Heart left ventricle (tissue), 16 donors: ENCODE measurements around the gene SSX7. TPM values are rescaled to one million over a fixed set of nuclear protein-coding genes. Genes with fewer than 3 reads are reported as not detected.
"Not testable (repeated sequence)": the region's sequence is repeated elsewhere in the genome, so short reads cannot be mapped to it uniquely, and the experiment has no call there.

ENCODE experiments used
- ATAC-seq, 4 donors: fragments of 200-7000 bp; cut with Tn5 transposase; one replicate each; pipeline ENCODE4 v1.9.1; 2020 to 2022; ENCODE audit warnings: moderate library complexity in 4 of 4, mild to moderate bottlenecking in 3 of 4, moderate number of reproducible peaks in 1 of 4
- DNase-seq, 5 donors: peaks; one replicate each; pipeline ENCODE4 v3.0.0-alpha.2; 2020
- H3K27ac ChIP-seq, 12 donors: fragments of 200-600 bp; sonication (generic) in 4 of 12; one replicate each; pipeline versions ENCODE4 v1.5.0 to v1.8.0; 2016 to 2022; ENCODE audit warnings: mild to moderate bottlenecking in 2 of 12
- H3K27me3 ChIP-seq, 9 donors: fragments of 200-600 bp; sonication (generic) in 2 of 9; one replicate each; pipeline versions ENCODE4 v1.5.1 to v1.8.0; 2016 to 2022; ENCODE audit warnings: mild to moderate bottlenecking in 3 of 9
- H3K36me3 ChIP-seq, 9 donors: fragments of 200-600 bp; sonication (generic) in 2 of 9; one replicate each; pipeline versions ENCODE4 v1.5.0 to v1.8.0; 2018 to 2022; ENCODE audit warnings: mild to moderate bottlenecking in 2 of 9
- H3K4me1 ChIP-seq, 12 donors: fragments of 200-600 bp; sonication (generic) in 4 of 12; one replicate each; pipeline versions ENCODE4 v1.5.0 to v1.8.0; 2016 to 2022; ENCODE audit warnings: mild to moderate bottlenecking in 3 of 12
- H3K4me3 ChIP-seq, 12 donors: fragments of 200-600 bp; sonication (generic) in 4 of 12; one replicate each; pipeline versions ENCODE4 v1.5.0 to v1.8.0; 2017 to 2022; ENCODE audit warnings: mild to moderate bottlenecking in 9 of 12, moderate library complexity in 4 of 12
- H3K9me3 ChIP-seq, 12 donors: fragments of 200-600 bp; sonication (generic) in 4 of 12; one replicate each; pipeline versions ENCODE4 v1.5.0 to v1.8.0; 2016 to 2022; ENCODE audit warnings: mild to moderate bottlenecking in 1 of 12
- WGBS, 4 donors: extraction: QIAGEN DNeasy Blood & Tissue Kit in 2 of 4; methylation state at CpG; one replicate each; pipeline versions ENCODE4 v1.1.5 to v1.1.7; 2013 to 2018; 5-methylcytosine and 5-hydroxymethylcytosine counted together
- intact Hi-C, 10 donors: fragments of 100-400 bp; cut with DNase I; formaldehyde crosslinking; loops; one replicate each; pipeline versions ENCODE4 v1.11.1 to v1.14.2; 2022
- long read RNA-seq, 3 donors: library from polyadenylated mRNA; unstranded; transcript quantifications; one replicate each; pipeline ENCODE4 v2.0.0, GENCODE V29; 2020 to 2021
- polyA plus RNA-seq, 2 donors: library from polyadenylated mRNA; stranded (reverse); fragments of 200-250 nt; gene quantifications; one replicate each; pipeline ENCODE4 v1.2.3, GENCODE V29; 2013
- total RNA-seq, 9 donors: library from RNA; depleted of rRNA in 2 of 9; stranded (reverse); fragments of >200 nt in 2 of 9; fragmentation: NEBNext Ultra II Directional in 3 of 9; extraction: Animal tissue kit (Norgen Biotek cat#: 25700) in 3 of 9; gene quantifications; one replicate each; pipeline versions ENCODE4 v1.1.0 to v1.2.4, GENCODE V29; 2016 to 2023
- donor health status: ischemic (EF 13 %, LVEDD 7.1; RV severe dilation, severe dysfunction).
- donor health status: healthy with polysubstance abuse.
- donor health status: DM: no; HTN: yes; CAD: no.
- donor health status: DM: no; HTN: no; CAD: no.
- donor health status: ischemic (EF 25% LVEDD 6.9; RV normal size, moderate dysfunction).
- donor health status: ischemic (EF 25% LVEDD 5.7; RV mildly dilated, moderate dysfunction).
- donor health status: healthy.
- donor health status: DM: yes; HTN: yes; CAD: no.
- donor health status: ischemic (EF 35%, LVEDD 5.7; RV mildly dilated, moderate dysfunction).
- donor health status: nonischemic (EF 11% LVEDD 7.7; RV severe dilation, severe dysfunction).
- donor health status: DM: yes; HTN: yes; CAD: no.
- donor health status: PGD.
- donor health status: ischemic (EF 29% LVEDD 5.4; RV normal size, mild dysfunction).
- donor health status: nonischemic (EF 23%, LVEDD 6.1; RV moderate dilation, normal function).

The SSX7 gene, protein sequence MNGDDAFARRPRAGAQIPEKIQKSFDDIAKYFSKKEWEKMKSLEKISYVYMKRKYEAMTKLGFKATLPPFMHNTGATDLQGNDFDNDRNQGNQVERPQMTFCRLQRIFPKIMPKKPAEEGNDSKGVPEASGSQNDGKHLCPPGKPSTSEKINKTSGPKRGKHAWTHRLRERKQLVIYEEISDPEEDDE
- not detected for total RNA-seq
- polyA plus RNA-seq: not detected
- long read RNA-seq, donor 1: 0 reads
- long read RNA-seq, donor 2: 0 reads
- long read RNA-seq, donor 3: 0 reads

DNA sequence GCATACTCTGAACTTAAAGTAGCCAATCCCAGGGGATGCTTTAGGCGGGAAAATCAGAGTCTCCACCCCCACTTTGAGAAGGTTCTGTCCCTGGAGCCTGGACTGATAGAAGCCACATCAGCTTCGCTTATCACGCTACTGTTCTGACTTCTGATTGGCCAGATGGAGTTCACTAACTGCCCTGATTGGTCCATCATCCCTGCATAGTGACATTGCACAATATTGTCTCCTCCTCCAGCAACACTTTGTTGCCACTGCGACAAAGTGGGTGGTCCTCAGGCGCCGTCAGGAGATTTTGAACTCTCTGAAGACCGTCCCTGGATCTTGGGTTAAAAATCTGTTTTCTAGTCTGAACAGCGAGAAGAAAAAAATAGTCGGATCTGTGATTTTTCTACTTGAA, at the start of gene SSX7:
TSS of gene SSX7 (minus strand) at position 101 of the 400 bp plus-strand sequence. CDS start 1,428 bp downstream, outside the sequence.
- DNase-seq, H3K27me3 ChIP-seq, H3K4me1 ChIP-seq, H3K9me3 ChIP-seq, H3K36me3 ChIP-seq, intact Hi-C loops, H3K4me3 ChIP-seq, H3K27ac ChIP-seq, ATAC-seq: not testable (repeated sequence)
- 79 to 90% (median 83%) methylated on average over 9 of the region's 9 CpGs for WGBS, 4 donors

DNA sequence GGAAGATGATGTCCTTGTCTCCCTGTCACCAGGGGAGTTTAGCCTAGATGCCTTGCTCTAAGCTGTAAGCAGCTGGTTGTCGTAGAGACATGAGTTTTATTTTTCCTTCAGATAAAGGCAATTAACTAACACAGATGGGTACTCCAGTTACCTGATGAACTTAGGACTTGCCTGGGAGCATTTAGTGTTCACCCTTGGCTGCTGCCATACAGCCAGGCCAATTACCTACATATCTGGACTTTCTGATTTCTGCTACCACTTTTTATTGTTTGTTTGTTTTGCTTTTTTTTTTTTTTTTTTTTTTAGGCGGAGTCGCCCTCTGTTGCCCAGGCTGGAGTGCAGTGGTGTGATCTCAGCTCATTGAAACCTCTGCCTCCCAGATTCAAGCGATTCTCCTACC, 37.3 kb upstream of the SSX7 start:
- H3K27ac ChIP-seq, H3K4me3 ChIP-seq, DNase-seq, H3K9me3 ChIP-seq, intact Hi-C loops, H3K36me3 ChIP-seq, ATAC-seq, H3K27me3 ChIP-seq, H3K4me1 ChIP-seq: not testable (repeated sequence)
- WGBS, 4 donors: 52 to 92% (median 73%) methylated on average over 1 to 3 of the region's 4 CpGs

DNA sequence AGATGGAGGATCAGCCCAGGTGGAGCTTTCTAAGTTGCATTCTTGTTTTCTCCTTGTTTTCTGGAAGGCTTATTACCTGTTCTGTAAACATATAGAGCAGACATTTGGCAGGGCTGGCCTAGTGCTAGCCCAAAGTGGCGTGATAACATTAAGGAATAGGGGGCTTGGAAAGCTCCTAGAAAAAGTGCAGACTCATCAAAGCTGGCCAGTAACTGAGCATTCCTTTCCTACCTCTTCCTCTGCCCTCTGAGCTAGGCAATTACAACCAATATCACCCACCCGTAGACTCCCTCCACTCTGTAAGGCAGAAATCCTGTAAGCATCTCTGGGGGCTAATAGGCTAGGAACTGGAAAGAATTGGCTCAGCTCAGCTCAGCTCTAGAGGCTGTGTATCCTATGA, 7.5 kb upstream of the SSX7 start:
- DNase-seq, H3K9me3 ChIP-seq, H3K27ac ChIP-seq, intact Hi-C loops, H3K4me3 ChIP-seq, ATAC-seq, H3K36me3 ChIP-seq, H3K27me3 ChIP-seq, H3K4me1 ChIP-seq: not testable (repeated sequence)
- WGBS, 4 donors: 67 to 75% (median 70%) methylated on average over 2 of the region's 2 CpGs

DNA sequence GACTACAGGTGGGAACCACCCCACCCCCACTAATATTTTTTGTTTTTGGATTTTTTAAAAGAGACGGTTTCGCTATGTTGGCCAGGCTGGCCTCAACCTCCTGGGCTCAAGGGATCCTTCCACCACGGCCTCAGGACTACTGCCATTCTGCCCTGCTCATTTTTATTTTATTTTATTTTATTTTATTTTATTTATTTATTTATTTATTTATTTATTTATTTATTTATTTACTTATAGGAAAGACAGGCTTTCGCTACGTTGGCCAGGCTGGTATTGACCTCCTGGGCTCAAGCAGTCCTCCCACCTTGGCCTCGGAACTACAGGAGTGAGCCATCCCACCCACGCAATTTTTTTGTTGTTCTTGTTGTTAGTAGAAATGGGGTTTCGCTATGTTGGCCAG, 775 bp upstream of the SSX7 start:
- WGBS, 4 donors: 84 to 94% (median 87%) methylated on average over 8 of the region's 8 CpGs
- not testable (repeated sequence) for H3K9me3 ChIP-seq

DNA sequence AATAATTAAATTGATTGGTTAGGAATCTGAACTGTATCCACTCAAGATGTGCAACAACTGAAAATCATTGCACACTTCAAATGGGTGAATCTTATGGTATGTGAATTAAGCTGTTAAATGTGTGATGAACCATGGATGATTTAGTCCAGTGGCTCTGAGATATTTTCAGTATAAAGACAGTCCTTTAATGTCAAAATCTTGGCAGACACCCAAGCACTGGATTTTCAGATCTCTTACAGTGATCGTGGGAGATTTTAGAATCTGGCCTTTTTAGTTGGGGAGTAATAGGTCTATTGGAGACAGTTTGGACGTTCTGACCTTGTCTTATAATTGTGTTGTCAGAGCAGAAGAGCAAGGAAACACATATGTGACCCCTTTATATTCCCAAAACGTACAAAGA, 4.0 kb downstream of the SSX7 start:
- H3K4me1 ChIP-seq, DNase-seq, H3K9me3 ChIP-seq, H3K36me3 ChIP-seq, H3K27ac ChIP-seq, H3K4me3 ChIP-seq, ATAC-seq, intact Hi-C loops: not testable (repeated sequence)
- H3K27me3 ChIP-seq: peaks cover 0 to 16% (median 0%) of the 10 kb centered on the region in 9 donors
- 38 to 58% (median 49%) methylated on average over 3 of the region's 3 CpGs for whole genome bisulfite sequencing, 4 donors

More for the DNA sequence above, 775 bp upstream of the SSX7 start:
- H3K4me3 ChIP-seq, intact Hi-C loops, H3K27ac ChIP-seq, ATAC-seq, H3K36me3 ChIP-seq, H3K4me1 ChIP-seq, H3K27me3 ChIP-seq, DNase-seq: not testable (repeated sequence)

DNA sequence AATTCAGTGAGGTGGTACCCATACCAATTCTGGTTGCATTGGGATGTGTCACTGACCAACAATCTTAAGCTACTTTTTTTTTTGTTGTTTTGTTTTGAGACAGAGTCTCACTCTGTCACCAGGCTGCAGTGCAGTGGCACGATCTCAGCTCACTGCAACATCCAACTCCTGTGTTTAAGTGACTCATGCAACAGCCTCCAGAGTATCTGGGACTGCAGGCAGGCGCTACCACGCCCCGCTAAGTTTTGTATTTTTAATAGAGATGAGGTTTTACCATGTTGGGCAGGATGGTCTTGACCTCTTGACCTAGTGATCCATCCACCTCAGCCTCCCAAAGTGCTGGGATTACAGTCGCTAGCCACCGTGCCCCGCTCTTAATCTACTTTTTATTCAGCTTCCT, 5.7 kb downstream of the SSX7 start:
- H3K27ac ChIP-seq, intact Hi-C loops, ATAC-seq, H3K36me3 ChIP-seq, DNase-seq, H3K4me1 ChIP-seq, H3K9me3 ChIP-seq, H3K4me3 ChIP-seq: not testable (repeated sequence)
- H3K27me3 ChIP-seq: peaks cover 0 to 13% (median 0%) of the 10 kb centered on the region in 9 donors
- WGBS, 4 donors: 92 to 94% (median 93%) methylated on average over 7 of the region's 7 CpGs

DNA sequence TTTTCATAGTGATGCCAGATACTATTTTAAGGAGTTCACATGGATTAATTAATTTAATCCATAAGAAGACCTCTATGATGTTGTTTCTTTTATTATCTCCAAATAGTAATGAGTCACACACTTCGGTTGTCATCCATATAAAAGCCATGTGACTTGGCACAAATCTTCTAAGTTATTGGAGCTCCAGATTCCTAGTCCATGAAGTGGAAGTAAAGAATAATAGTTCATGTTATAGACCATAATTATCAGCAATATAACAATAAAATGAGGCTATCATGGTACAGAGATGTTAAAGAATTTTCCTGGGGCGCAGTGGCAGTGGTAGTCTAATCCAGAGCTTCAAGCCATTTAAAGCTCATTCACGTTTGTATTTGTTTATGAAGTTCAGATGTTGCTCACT, 26.2 kb downstream of the SSX7 start:
- intact Hi-C loops, ATAC-seq, H3K9me3 ChIP-seq, H3K27ac ChIP-seq, H3K36me3 ChIP-seq, H3K4me3 ChIP-seq, H3K4me1 ChIP-seq, DNase-seq: not testable (repeated sequence)
- WGBS, 4 donors: 69 to 80% (median 77%) methylated on average over 3 of the region's 3 CpGs
- peaks cover 0 to 12% (median 0%) of the 10 kb centered on the region in 9 donors for H3K27me3 ChIP-seq

DNA sequence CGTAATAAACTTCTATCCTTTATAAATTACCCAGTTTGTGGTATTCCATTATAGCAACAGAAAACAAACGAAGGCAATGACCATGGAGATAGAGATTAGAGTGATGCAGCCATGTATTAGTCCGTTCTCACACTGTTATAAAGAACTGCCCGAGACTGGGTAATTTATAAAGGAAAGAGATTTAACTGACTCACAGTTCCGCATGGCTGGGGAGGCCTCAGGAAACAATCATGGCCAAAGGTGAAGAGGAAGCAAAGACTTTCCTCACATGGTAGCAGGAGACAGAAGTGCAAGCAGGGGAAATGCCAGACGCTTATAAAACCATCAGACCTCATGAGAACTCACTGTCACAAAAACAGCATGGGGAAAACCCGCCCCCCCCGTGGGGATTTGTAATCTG, 34.0 kb downstream of the SSX7 start:
- intact Hi-C loops, H3K4me3 ChIP-seq, DNase-seq, ATAC-seq, H3K4me1 ChIP-seq, H3K9me3 ChIP-seq, H3K27ac ChIP-seq, H3K27me3 ChIP-seq, H3K36me3 ChIP-seq: not testable (repeated sequence)
- WGBS, 4 donors: 52 to 65% (median 57%) methylated on average over 8 of the region's 8 CpGs
